ENCODE data around the gene RPN1.

The RPN1 gene

DNA sequence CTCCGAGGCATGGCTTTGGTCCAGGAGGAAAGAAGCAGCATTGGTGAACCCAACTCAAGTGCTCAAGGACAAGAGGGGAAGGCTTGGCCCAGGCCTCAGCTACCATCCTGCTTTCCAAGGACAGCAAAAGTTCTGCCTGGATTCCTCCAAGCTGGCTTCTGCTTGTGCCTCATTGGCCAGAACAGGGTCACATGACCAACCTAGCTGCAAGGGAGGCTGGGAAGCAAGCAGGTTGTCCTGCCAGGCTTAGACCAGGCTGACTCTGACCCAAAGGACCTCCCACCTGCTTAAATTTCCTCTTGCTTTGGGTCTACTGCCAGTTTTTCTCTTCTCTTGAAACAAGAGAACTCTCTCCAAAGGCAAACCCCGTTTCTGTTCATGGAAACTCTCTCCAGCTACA, 70.7 kb downstream of the RPN1 start:
- Histone ChIP-seq H3K36me3 (ENCODE audit: control insufficient read depth, insufficient read depth, low read length) (no peaks in the 10 kb centered on the region), H3K27me3 (ENCODE audit: control insufficient read depth, insufficient read depth, low read length) (peaks cover 3% of the 10 kb centered on the region), H3K4me3 (ENCODE audit: low read length) (no peak overlapping the region), H3K27ac (ENCODE audit: low read depth, low read length) (no peak overlapping the region), H3K9ac (ENCODE audit: low read length) (no peak overlapping the region), H3K4me1 (ENCODE audit: control insufficient read depth, insufficient read depth, low read length) (no peaks in the 10 kb centered on the region)

GRCh38 chr3:128578346-128578745, 72.3 kb downstream of the RPN1 start:
- no peak overlapping the region for H3K9ac ChIP-seq (ENCODE audit: low read length)
- no peaks in the 10 kb centered on the region for H3K36me3 ChIP-seq (ENCODE audit: control insufficient read depth, insufficient read depth, low read length)
- H3K27me3 ChIP-seq (ENCODE audit: control insufficient read depth, insufficient read depth, low read length) = peaks cover 7% of the 10 kb centered on the region
- no peak overlapping the region for H3K4me3 ChIP-seq (ENCODE audit: low read length)
- H3K27ac ChIP-seq (ENCODE audit: low read depth, low read length) = no peak overlapping the region
- H3K4me1 ChIP-seq (ENCODE audit: control insufficient read depth, insufficient read depth, low read length) = no peaks in the 10 kb centered on the region

DNA sequence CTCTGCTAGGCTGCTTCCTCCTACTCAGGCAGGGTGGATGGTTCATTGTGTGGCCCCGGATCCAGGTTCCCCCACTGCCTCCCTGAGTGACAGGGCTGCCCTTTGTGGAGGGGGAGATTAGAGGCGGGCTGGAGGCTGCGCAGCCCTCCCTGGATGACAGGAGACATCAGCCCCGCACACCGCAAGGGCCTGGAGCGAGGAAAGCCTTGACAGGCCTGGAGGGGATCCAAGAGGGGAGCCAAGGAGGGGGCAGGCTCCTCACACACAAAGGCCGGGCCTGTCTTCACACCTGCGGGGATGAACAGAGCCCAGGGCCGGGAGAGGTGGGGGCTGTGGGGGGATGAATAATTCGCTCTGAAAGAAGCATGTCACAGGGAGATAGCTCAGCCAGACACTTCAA, 72.9 kb downstream of the RPN1 start:
- peaks cover 6% of the 10 kb centered on the region for H3K27me3 ChIP-seq (ENCODE audit: control insufficient read depth, insufficient read depth, low read length)
- H3K36me3 ChIP-seq (ENCODE audit: control insufficient read depth, insufficient read depth, low read length) = no peaks in the 10 kb centered on the region
- no peak overlapping the region for H3K9ac ChIP-seq (ENCODE audit: low read length)
- H3K4me3 ChIP-seq (ENCODE audit: low read length) = no peak overlapping the region
- H3K4me1 ChIP-seq (ENCODE audit: control insufficient read depth, insufficient read depth, low read length) = no peaks in the 10 kb centered on the region
- H3K27ac ChIP-seq (ENCODE audit: low read depth, low read length) = no peak overlapping the region

DNA sequence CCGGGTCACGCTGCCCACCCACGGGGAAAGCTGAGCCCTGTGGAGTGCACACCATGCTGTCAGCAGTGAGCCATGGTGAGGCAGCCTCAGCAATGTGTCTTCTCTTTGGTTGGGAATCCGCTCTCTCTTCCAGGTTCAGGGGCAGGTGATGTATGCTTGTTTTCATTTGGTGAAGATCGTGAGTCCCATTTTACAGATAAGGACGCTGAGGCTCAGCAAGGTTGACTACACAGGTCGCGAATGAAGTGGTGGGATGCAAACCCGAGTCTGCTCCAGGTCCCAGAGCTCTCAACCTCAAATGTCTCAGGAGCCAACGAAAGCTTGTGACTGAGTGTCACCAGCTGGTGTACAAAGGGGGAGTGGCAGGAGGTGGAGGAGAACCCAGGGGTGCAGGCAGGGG, 74.3 kb downstream of the RPN1 start:
- Histone ChIP-seq H3K36me3 (ENCODE audit: control insufficient read depth, insufficient read depth, low read length) (no peaks in the 10 kb centered on the region), H3K27me3 (ENCODE audit: control insufficient read depth, insufficient read depth, low read length) (peaks cover 6% of the 10 kb centered on the region), H3K9ac (ENCODE audit: low read length) (no peak overlapping the region), H3K4me3 (ENCODE audit: low read length) (no peak overlapping the region), H3K4me1 (ENCODE audit: control insufficient read depth, insufficient read depth, low read length) (no peaks in the 10 kb centered on the region), H3K27ac (ENCODE audit: low read depth, low read length) (no peak overlapping the region)

- Histone ChIP-seq H3K9ac (ENCODE audit: low read length) (no peak overlapping the region), H3K4me1 (ENCODE audit: control insufficient read depth, insufficient read depth, low read length) (no peaks in the 10 kb centered on the region), H3K27me3 (ENCODE audit: control insufficient read depth, insufficient read depth, low read length) (peaks cover 6% of the 10 kb centered on the region), H3K4me3 (ENCODE audit: low read length) (no peak overlapping the region), H3K36me3 (ENCODE audit: control insufficient read depth, insufficient read depth, low read length) (no peaks in the 10 kb centered on the region), H3K27ac (ENCODE audit: low read depth, low read length) (no peak overlapping the region)
These were observed 74.8 kb downstream of the RPN1 start for GRCh38 chr3:128575777-128576176.

DNA sequence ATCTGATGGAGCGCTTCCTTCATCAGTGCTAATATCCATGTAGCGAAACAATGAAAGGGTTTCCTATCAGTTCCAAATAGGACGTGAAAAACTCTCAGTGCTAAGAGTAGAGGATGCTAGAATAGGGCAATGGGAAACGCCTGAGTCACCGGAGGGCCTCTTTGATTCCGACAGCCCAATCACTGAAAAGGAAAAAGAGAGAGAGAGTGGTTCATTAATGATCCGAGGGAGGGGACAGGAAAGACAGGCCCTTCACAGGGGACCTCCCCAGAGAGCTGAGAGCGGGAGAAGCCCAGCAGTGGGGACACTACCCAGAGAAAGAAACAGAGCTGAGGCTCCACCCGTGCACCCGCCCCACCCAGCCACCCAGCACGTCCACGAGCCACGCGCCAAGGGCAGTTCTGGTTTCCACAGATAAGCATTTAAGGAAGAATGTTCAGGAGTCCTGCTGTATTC, 76.9 kb downstream of the RPN1 start:
- no peaks in the 10 kb centered on the region for H3K36me3 ChIP-seq (ENCODE audit: control insufficient read depth, insufficient read depth, low read length)
- H3K9ac ChIP-seq (ENCODE audit: low read length) = no peak overlapping the region
- no peak overlapping the region for H3K27ac ChIP-seq (ENCODE audit: low read depth, low read length)
- H3K27me3 ChIP-seq (ENCODE audit: control insufficient read depth, insufficient read depth, low read length) = peaks cover 9% of the 10 kb centered on the region
- H3K4me1 ChIP-seq (ENCODE audit: control insufficient read depth, insufficient read depth, low read length) = no peaks in the 10 kb centered on the region
- no peak overlapping the region for H3K4me3 ChIP-seq (ENCODE audit: low read length)

DNA sequence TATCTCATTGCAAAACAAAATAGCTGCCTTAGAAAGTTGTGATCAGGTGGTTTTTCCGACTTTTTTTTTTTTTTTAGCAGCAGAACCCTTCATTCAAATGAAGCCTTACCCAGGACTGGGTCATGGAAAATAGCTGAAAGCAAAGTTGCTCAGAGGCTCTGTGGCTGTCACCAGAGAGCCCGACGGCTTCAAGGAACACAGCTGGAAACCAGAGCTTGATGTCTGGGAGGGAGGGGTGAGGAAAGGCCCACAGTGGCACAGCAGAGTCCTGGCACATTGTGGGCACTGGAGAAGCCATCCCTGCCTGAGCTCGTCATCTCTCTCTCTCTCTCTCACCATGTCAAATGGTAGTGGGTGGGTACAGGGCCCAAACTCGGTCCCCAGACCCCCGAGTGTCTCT, 77.5 kb downstream of the RPN1 start:
- H3K9ac ChIP-seq (ENCODE audit: low read length) = no peak overlapping the region
- H3K36me3 ChIP-seq (ENCODE audit: control insufficient read depth, insufficient read depth, low read length) = no peaks in the 10 kb centered on the region
- H3K4me1 ChIP-seq (ENCODE audit: control insufficient read depth, insufficient read depth, low read length) = no peaks in the 10 kb centered on the region
- peaks cover 10% of the 10 kb centered on the region for H3K27me3 ChIP-seq (ENCODE audit: control insufficient read depth, insufficient read depth, low read length)
- H3K4me3 ChIP-seq (ENCODE audit: low read length) = no peak overlapping the region
- no peak overlapping the region for H3K27ac ChIP-seq (ENCODE audit: low read depth, low read length)

DNA sequence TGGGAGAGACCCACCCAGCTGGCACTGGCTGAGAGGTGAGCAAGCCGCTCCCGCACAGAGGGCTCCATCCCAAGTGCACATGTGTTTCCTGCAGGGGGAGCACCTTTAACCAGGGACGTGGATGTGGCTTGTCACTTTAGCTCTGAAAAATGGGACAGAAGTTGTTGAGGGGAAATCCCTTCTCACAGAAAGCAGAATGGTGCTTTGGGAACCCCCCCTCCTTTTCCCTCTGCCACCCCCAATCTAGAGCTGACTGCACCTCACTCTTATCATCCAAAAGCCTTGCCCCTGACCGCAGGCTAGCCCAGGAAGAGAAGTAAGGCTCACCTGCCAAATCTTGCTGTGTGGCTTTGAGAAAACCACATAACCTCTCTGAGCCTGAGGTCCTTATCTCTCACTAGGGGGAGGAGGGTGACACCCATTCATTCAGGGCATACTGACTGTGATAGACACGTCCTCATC, 77.9 kb downstream of the RPN1 start:
- H3K9ac ChIP-seq (ENCODE audit: low read length) = no peak overlapping the region
- H3K27me3 ChIP-seq (ENCODE audit: control insufficient read depth, insufficient read depth, low read length) = peaks cover 10% of the 10 kb centered on the region
- H3K36me3 ChIP-seq (ENCODE audit: control insufficient read depth, insufficient read depth, low read length) = no peaks in the 10 kb centered on the region
- no peak overlapping the region for H3K27ac ChIP-seq (ENCODE audit: low read depth, low read length)
- H3K4me1 ChIP-seq (ENCODE audit: control insufficient read depth, insufficient read depth, low read length) = no peaks in the 10 kb centered on the region
- H3K4me3 ChIP-seq (ENCODE audit: low read length) = no peak overlapping the region

DNA sequence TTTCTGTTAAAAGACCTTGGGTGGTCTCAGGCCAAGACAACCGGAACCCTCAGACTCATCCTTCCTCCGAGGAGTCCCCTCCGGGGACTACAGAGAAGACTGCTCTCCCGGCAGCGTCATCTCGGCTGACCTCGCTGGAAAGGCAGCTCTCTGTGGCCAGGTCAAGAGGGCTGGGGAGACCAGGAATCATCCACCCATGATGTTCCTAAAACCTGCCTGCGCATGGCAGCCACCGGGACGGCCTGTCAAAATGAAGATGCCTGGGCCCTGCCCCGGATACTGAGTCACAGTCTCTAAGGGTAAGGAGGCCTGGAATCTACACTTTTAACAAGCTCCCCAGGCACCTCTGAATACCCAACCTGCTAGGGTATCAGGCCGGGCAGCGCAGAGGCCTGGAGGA, 78.6 kb downstream of the RPN1 start:
- H3K27me3 ChIP-seq (ENCODE audit: control insufficient read depth, insufficient read depth, low read length) = peaks cover 10% of the 10 kb centered on the region
- no peaks in the 10 kb centered on the region for H3K36me3 ChIP-seq (ENCODE audit: control insufficient read depth, insufficient read depth, low read length)
- no peaks in the 10 kb centered on the region for H3K4me1 ChIP-seq (ENCODE audit: control insufficient read depth, insufficient read depth, low read length)
- H3K27ac ChIP-seq (ENCODE audit: low read depth, low read length) = no peak overlapping the region
- H3K9ac ChIP-seq (ENCODE audit: low read length) = no peak overlapping the region
- H3K4me3 ChIP-seq (ENCODE audit: low read length) = no peak overlapping the region
